HEK293 (cell line): Measurements from ENCODE around the gene CLDN15.

Experiments used
- GFI1B ChIP-seq: fragments of 450-650 bp; formaldehyde crosslinking; IDR thresholded peaks from 2 replicates; pipeline ENCODE4 v1.5.1; 2016; ENCODE audit warnings: missing biosample characterization, missing genetic modification characterization
- GLI2 ChIP-seq: fragments of 450-650 bp; formaldehyde crosslinking; IDR thresholded peaks from 2 replicates; pipeline ENCODE4; 2017; ENCODE audit warnings: missing biosample characterization, missing genetic modification characterization, low read depth, borderline replicate concordance
- HOXD13 ChIP-seq: sonication (generic); formaldehyde crosslinking; IDR thresholded peaks from 2 replicates; pipeline ENCODE4 v1.8.0; 2022; ENCODE audit warnings: missing genetic modification reagents, borderline replicate concordance
- KLF1 ChIP-seq: fragments of 450-650 bp; formaldehyde crosslinking; IDR thresholded peaks from 2 replicates; pipeline ENCODE4 v1.5.1; 2016; ENCODE audit warnings: missing biosample characterization, missing genetic modification characterization
- MZF1 ChIP-seq: fragments of 450-650 bp; formaldehyde crosslinking; IDR thresholded peaks from 2 replicates; pipeline ENCODE4 v1.5.1; 2017; ENCODE audit warnings: missing biosample characterization, missing genetic modification characterization, borderline replicate concordance
- PBX3 ChIP-seq: sonication (generic); formaldehyde crosslinking; IDR thresholded peaks from 2 replicates; pipeline ENCODE4 v1.8.1; 2022; ENCODE audit warnings: mild to moderate bottlenecking, moderate library complexity, missing genetic modification reagents
- PRDM2 ChIP-seq: fragments of 450-650 bp; formaldehyde crosslinking; IDR thresholded peaks from 2 replicates; pipeline ENCODE4 v1.5.1; 2016; ENCODE audit warnings: missing biosample characterization, missing genetic modification characterization, borderline replicate concordance
- PRDM4 ChIP-seq: fragments of 450-650 bp; formaldehyde crosslinking; IDR thresholded peaks from 2 replicates; pipeline ENCODE4 v1.5.1; 2017; ENCODE audit warnings: missing biosample characterization, missing genetic modification characterization
- RBAK ChIP-seq: fragments of 450-650 bp; formaldehyde crosslinking; IDR thresholded peaks from 2 replicates; pipeline ENCODE4 v1.5.1; 2016; ENCODE audit warnings: missing biosample characterization, missing genetic modification characterization
- TRIM28 ChIP-seq: IDR thresholded peaks from 2 replicates; pipeline ENCODE4 v1.6.1; 2011; ENCODE audit warnings: low read length, control low read depth, borderline replicate concordance
- ZBTB17 ChIP-seq: fragments of 450-650 bp; formaldehyde crosslinking; IDR thresholded peaks from 2 replicates; pipeline ENCODE4 v1.5.1; 2016; ENCODE audit warnings: missing biosample characterization, missing genetic modification characterization
- ZNF133 ChIP-seq: fragments of 450-650 bp; formaldehyde crosslinking; IDR thresholded peaks from 2 replicates; pipeline ENCODE4 v1.5.1; 2016; ENCODE audit warnings: missing biosample characterization, missing genetic modification characterization
- ZNF184 ChIP-seq: fragments of 450-650 bp; IDR thresholded peaks from 2 replicates; pipeline ENCODE4 v1.5.1; 2018; ENCODE audit warnings: missing biosample characterization, mild to moderate bottlenecking, missing genetic modification characterization
- ZNF19 ChIP-seq: fragments of 450-650 bp; formaldehyde crosslinking; IDR thresholded peaks from 2 replicates; pipeline ENCODE4; 2016; ENCODE audit warnings: missing biosample characterization, missing genetic modification characterization, low read depth
- ZNF2 ChIP-seq: fragments of 450-650 bp; formaldehyde crosslinking; IDR thresholded peaks from 2 replicates; pipeline ENCODE4 v1.5.1; 2016; ENCODE audit warnings: missing biosample characterization, missing genetic modification characterization
- ZNF292 ChIP-seq: fragments of 450-650 bp; formaldehyde crosslinking; IDR thresholded peaks from 2 replicates; pipeline ENCODE4 v1.5.1; 2016; ENCODE audit warnings: low read depth, missing biosample characterization, missing genetic modification characterization, borderline replicate concordance
- ZNF324 ChIP-seq: fragments of 450-650 bp; formaldehyde crosslinking; IDR thresholded peaks from 2 replicates; pipeline ENCODE4 v1.5.1; 2016; ENCODE audit warnings: missing biosample characterization, missing genetic modification characterization
- ZNF366 ChIP-seq: fragments of 450-650 bp; formaldehyde crosslinking; conservative IDR thresholded peaks from 2 replicates; pipeline ENCODE4 v1.5.1; 2016; ENCODE audit warnings: missing biosample characterization, missing genetic modification characterization
- ZNF449 ChIP-seq: fragments of 450-650 bp; formaldehyde crosslinking; IDR thresholded peaks from 2 replicates; pipeline ENCODE4 v1.5.1; 2017; ENCODE audit warnings: missing biosample characterization, mild to moderate bottlenecking, missing genetic modification characterization, moderate library complexity
- ZNF530 ChIP-seq: fragments of 450-650 bp; formaldehyde crosslinking; IDR thresholded peaks from 2 replicates; pipeline ENCODE4 v1.5.1; 2016; ENCODE audit warnings: low read depth, missing biosample characterization, missing genetic modification characterization
- ZNF544 ChIP-seq: fragments of 450-650 bp; formaldehyde crosslinking; IDR thresholded peaks from 2 replicates; pipeline ENCODE4 v1.5.0; 2017; ENCODE audit warnings: missing biosample characterization, missing genetic modification characterization
- ZNF549 ChIP-seq: fragments of 450-650 bp; IDR thresholded peaks from 2 replicates; pipeline ENCODE4 v1.5.1; 2018; ENCODE audit warnings: missing biosample characterization, missing genetic modification characterization, mild to moderate bottlenecking, inconsistent platforms, moderate library complexity
- ZNF596 ChIP-seq: fragments of 450-650 bp; IDR thresholded peaks from 2 replicates; pipeline ENCODE4 v1.5.0; 2018; ENCODE audit warnings: missing biosample characterization, mild to moderate bottlenecking, missing genetic modification characterization, moderate library complexity
- ZNF624 ChIP-seq: fragments of 450-650 bp; formaldehyde crosslinking; IDR thresholded peaks from 2 replicates; pipeline ENCODE4 v1.5.1; 2017; ENCODE audit warnings: missing biosample characterization, missing genetic modification characterization
- ZNF639 ChIP-seq: fragments of 450-650 bp; formaldehyde crosslinking; IDR thresholded peaks from 2 replicates; pipeline ENCODE4 v1.5.1; 2016; ENCODE audit warnings: missing biosample characterization, missing genetic modification characterization
- ZNF654 ChIP-seq: fragments of 450-650 bp; formaldehyde crosslinking; IDR thresholded peaks from 2 replicates; pipeline ENCODE4 v1.5.1; 2016; ENCODE audit warnings: low read depth, missing biosample characterization, missing genetic modification characterization
- ZNF776 ChIP-seq: fragments of 450-650 bp; formaldehyde crosslinking; IDR thresholded peaks from 2 replicates; pipeline ENCODE4 v1.5.0; 2017; ENCODE audit warnings: missing biosample characterization, missing genetic modification characterization, borderline replicate concordance
- ZSCAN16 ChIP-seq: fragments of 450-650 bp; formaldehyde crosslinking; IDR thresholded peaks from 2 replicates; pipeline ENCODE4 v1.5.1; 2016; ENCODE audit warnings: missing biosample characterization, missing genetic modification characterization

The CLDN15 gene

GRCh38 chr7:101217388-101218235 is 20.0 kb downstream of the CLDN15 start, which contains the start of the genes PLOD3 and ZNHIT1 (continued):
- peak; percentile 53 for TF ChIP-seq ZNF2
- TF ChIP-seq KLF1 (tag by site-specific recombination), result peak; percentile 93
- no peak for TF ChIP-seq ZNF549 (tag by site-specific recombination)
- 0 out of 2 replicates have a peak, but pooled peaks have one; percentile 35 for TF ChIP-seq ZNF639 (tag by site-specific recombination)
- TF ChIP-seq ZNF624 (tag by site-specific recombination), result no peak
- TF ChIP-seq ZBTB17 (tag by site-specific recombination), result no peak; the same call in none of the 2 replicates
- TF ChIP-seq ZNF324, result no peak; the same call in 1 of the 2 replicates
- no peak for TF ChIP-seq MZF1 (tag by site-specific recombination)
- no peak for TF ChIP-seq ZNF184
- TF ChIP-seq ZNF366 (tag by site-specific recombination), result no peak
- no peak for TF ChIP-seq ZNF544 (tag by site-specific recombination)
- no peak for TF ChIP-seq ZNF292 (tag by site-specific recombination)
- TF ChIP-seq ZNF449 (tag by site-specific recombination), result no peak
- no peak for TF ChIP-seq PBX3
- no peak for TF ChIP-seq GFI1B (tag by site-specific recombination)
- no peak for TF ChIP-seq PRDM2 (tag by site-specific recombination)
- TF ChIP-seq ZNF596, result no peak
- TF ChIP-seq TRIM28, result no peak
- no peak for TF ChIP-seq ZNF133
- TF ChIP-seq ZNF19 (tag by site-specific recombination), result no peak
- TF ChIP-seq ZNF776, result no peak
- TF ChIP-seq ZNF530 (tag by site-specific recombination), result no peak
- peak; percentile 74 for TF ChIP-seq PRDM4
- no peak; the same call in 1 of the 2 replicates for TF ChIP-seq ZSCAN16 (tag by site-specific recombination)
- TF ChIP-seq ZNF654 (tag by site-specific recombination), result no peak
- no peak for TF ChIP-seq GLI2 (tag by site-specific recombination)
- no peak for TF ChIP-seq HOXD13 (CRISPR knock-in tag)
- TF ChIP-seq RBAK (tag by site-specific recombination), result no peak
